Measurements from ENCODE around the gene CCDC157. TPM values are rescaled to one million over a fixed set of nuclear protein-coding genes. Genes with fewer than 3 reads are reported as not detected.

Gene CCDC157
- total RNA-seq, 4 donors from 2014 or later, result 1.4 to 5.2 (median 3.3) TPM

DNA sequence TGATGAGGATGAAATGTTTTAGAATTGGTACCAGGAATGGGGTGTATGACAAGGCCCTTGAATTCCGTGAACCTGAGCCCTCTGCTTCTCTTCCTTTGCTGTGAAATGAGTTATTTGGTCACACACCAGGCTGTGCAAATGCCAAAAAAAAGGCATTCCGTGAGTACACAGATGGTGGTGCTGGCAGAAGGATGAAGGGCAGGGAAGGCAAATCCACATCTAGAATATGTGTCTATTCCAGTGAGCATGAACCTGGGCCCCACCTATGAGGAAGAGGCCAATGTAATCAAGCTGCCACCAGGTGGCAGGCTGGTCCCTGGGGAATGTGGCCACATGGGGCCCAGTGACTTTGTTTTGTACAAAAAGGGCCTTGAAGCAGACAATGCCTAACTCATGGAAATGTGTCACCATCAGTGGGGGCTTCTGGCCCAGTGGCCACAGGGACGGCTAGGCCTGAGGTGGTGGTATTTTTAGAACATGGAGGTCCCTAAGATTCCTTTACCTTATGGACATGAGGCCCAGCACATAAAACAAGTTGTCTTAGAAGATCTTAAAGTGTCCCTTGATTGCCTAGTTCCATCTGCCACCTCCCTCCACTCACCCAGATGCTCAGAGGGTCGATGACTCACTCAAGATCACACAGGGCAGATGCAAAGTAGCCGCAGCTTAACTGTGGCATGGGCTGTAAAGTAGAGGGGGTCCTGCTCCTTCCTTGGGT lies 34.3 kb downstream of the CCDC157 start:
- intact Hi-C loops (cut with DNase I; ENCODE audit: low total_unique reads) (loop anchor here (2.0 kb wide), 1 partner anchor 94 kb away; no protein-coding TSS in a partner anchor), in situ Hi-C loops (cut with MboI; ENCODE audit: low pct_ligation_motif_present in 1 of 4, low pct_unique_long_range_greater_than_20kb in 1 of 4, low sequenced_read_pairs in 3 of 4) (loop anchor here (5.0 to 25.0 kb wide), 5 partner anchors 91 to 279 kb away; partner anchors contain the start of genes CASTOR1 (in 1 of the 4) and OSM (in 1 of the 4))
- Histone ChIP-seq H3K36me3 (no peaks in the 10 kb centered on the region), H3K27ac (no peak overlapping the region), H3K4me1 (peaks cover 6 to 11% (median 10%) of the 10 kb centered on the region in 4 donors), H3K4me3 (no peak overlapping the region), H3K27me3 (no peaks in the 10 kb centered on the region), H3K9me3 (no peaks in the 10 kb centered on the region)
- peak; percentile 82 for DNase-seq
- 51 to 100% methylated on average over 1 to 5 of the region's 5 CpGs for WGBS, 2 donors (ENCODE audit: low coverage in 1 of 2)
- no peak for TF ChIP-seq POLR2A (IDR thresholded peaks at IDR 0.05)
- TF ChIP-seq EP300 (IDR thresholded peaks at IDR 0.05; ENCODE audit: low read depth), result no peak
- TF ChIP-seq, protein P1, sequence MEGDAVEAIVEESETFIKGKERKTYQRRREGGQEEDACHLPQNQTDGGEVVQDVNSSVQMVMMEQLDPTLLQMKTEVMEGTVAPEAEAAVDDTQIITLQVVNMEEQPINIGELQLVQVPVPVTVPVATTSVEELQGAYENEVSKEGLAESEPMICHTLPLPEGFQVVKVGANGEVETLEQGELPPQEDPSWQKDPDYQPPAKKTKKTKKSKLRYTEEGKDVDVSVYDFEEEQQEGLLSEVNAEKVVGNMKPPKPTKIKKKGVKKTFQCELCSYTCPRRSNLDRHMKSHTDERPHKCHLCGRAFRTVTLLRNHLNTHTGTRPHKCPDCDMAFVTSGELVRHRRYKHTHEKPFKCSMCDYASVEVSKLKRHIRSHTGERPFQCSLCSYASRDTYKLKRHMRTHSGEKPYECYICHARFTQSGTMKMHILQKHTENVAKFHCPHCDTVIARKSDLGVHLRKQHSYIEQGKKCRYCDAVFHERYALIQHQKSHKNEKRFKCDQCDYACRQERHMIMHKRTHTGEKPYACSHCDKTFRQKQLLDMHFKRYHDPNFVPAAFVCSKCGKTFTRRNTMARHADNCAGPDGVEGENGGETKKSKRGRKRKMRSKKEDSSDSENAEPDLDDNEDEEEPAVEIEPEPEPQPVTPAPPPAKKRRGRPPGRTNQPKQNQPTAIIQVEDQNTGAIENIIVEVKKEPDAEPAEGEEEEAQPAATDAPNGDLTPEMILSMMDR (IDR thresholded peaks at IDR 0.05), result peak; percentile 76 to 90 (median 82)
- TF ChIP-seq POLR2AphosphoS5 (IDR thresholded peaks at IDR 0.05), result no peak

DNA sequence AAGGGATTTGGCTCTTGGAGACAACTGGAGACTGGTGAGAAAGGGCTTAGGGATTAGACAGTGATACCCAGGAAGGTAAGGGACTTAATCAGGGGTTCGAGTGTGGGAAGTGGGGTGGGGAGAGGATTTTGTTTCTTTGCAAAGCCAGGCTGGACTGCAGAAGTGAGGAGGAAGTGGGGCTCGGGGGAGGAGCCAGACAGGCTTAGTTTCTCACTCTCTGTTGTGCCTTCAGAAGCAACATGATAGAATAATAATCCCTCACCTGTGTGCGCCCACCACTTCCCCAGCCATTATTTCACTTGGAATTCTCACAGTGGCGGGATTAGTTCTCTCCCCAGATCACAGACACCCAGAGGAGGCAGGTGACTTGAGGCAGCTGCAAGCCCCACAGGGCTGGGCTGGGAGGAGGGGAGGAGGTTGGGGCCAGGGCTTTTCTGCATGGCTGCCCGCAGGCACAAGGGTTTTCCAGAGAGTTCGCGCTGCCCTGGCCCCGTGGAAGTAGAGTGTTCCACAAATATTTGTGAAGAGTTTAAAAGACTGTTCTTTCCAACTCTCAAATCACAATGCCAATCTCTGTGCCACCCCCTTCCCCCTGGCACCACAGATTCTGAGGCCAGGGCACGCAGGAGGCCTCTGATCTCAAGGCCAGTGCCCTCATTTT lies 36.0 kb downstream of the CCDC157 start:
- WGBS, 2 donors (ENCODE audit: low coverage in 1 of 2), result 75% methylated on average over 9 of the region's 9 CpGs; no CpG with 5 or more reads in 1 of the 2 donors
- intact Hi-C loops (cut with DNase I; ENCODE audit: low total_unique reads), result no loop called here

DNA sequence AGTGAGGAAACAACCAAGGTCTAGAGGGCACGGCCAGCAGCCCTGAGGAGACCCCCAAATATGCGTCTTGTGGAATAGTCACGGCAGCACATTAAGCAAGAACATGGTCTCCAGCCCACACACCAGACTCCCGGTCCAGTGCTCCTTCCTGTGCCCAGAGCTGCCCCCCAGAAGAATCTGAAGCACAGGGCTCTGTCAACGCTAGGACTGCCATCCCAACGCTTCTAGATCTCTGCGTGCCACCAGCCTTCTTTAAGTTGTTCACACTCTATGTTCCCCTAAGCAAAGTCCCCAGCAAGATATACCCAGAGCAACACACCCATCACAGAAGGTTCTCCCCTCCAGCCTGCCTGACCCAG lies 36.5 kb downstream of the CCDC157 start:
- Histone ChIP-seq H3K27ac (no peak overlapping the region), H3K4me3 (no peak overlapping the region), H3K4me1 (peaks cover 3 to 20% (median 17%) of the 10 kb centered on the region in 4 donors), H3K27me3 (peaks cover 14% of the 10 kb centered on the region), H3K9me3 (no peaks in the 10 kb centered on the region), H3K36me3 (no peaks in the 10 kb centered on the region)
- in situ Hi-C loops (cut with MboI; ENCODE audit: low pct_ligation_motif_present in 1 of 4, low pct_unique_long_range_greater_than_20kb in 1 of 4, low sequenced_read_pairs in 3 of 4), result loop anchor here (5.0 to 25.0 kb wide), 5 partner anchors 89 to 281 kb away; partner anchors contain the start of genes CASTOR1 (in 1 of the 4) and OSM (in 1 of the 4)
- TF ChIP-seq POLR2A (IDR thresholded peaks at IDR 0.05) (no peak), POLR2AphosphoS5 (IDR thresholded peaks at IDR 0.05) (no peak), EP300 (IDR thresholded peaks at IDR 0.05; ENCODE audit: low read depth) (no peak)
- TF ChIP-seq, protein P1 (IDR thresholded peaks at IDR 0.05), result no peak
- intact Hi-C loops (cut with DNase I; ENCODE audit: low total_unique reads), result no loop called here
- WGBS, 2 donors (ENCODE audit: low coverage in 1 of 2), result 76% methylated on average over 7 of the region's 7 CpGs; no CpG with 5 or more reads in 1 of the 2 donors
- no peak for DNase-seq

More for the DNA sequence above, 36.0 kb downstream of the CCDC157 start:
- Histone ChIP-seq H3K4me1 (peaks cover 3 to 16% (median 15%) of the 10 kb centered on the region in 4 donors), H3K36me3 (no peaks in the 10 kb centered on the region), H3K27me3 (peaks cover 9% of the 10 kb centered on the region), H3K4me3 (no peak overlapping the region), H3K9me3 (no peaks in the 10 kb centered on the region), H3K27ac (no peak overlapping the region)
- in situ Hi-C loops (cut with MboI; ENCODE audit: low pct_ligation_motif_present in 1 of 4, low pct_unique_long_range_greater_than_20kb in 1 of 4, low sequenced_read_pairs in 3 of 4), result loop anchor here (5.0 to 25.0 kb wide), 5 partner anchors 90 to 280 kb away; partner anchors contain the start of genes CASTOR1 (in 1 of the 4) and OSM (in 1 of the 4)
- DNase-seq, result no peak
- TF ChIP-seq, protein P1 (IDR thresholded peaks at IDR 0.05), result no peak
- TF ChIP-seq POLR2A (IDR thresholded peaks at IDR 0.05) (no peak), POLR2AphosphoS5 (IDR thresholded peaks at IDR 0.05) (no peak), EP300 (IDR thresholded peaks at IDR 0.05; ENCODE audit: low read depth) (no peak)

DNA sequence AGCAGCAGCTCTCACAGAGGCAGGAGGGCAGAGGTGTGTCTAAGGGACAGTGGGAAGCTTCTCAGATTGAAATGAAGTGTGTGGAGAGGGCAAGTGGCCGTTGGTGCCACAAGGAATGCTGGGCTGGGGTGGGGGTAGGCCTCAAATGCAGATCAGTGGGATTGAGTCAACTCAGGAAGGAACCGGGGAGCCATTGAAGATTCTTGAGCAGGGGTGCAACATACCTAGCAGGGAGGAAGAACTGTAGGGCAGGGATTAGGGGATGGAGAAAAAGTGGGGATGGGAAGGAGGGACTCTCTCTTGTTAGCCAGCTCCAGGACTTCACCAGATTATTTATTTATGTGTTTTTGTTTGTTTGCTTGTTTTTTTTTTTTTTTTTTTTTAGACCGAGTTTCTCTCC lies 37.1 kb downstream of the CCDC157 start:
- DNase-seq, result no peak
- WGBS, 2 donors (ENCODE audit: low coverage in 1 of 2), result 40 to 80% methylated on average over 1 to 3 of the region's 3 CpGs
- TF ChIP-seq, protein P1 (IDR thresholded peaks at IDR 0.05), result no peak
- in situ Hi-C loops (cut with MboI; ENCODE audit: low pct_ligation_motif_present in 1 of 4, low pct_unique_long_range_greater_than_20kb in 1 of 4, low sequenced_read_pairs in 3 of 4), result loop anchor here (5.0 to 25.0 kb wide), 5 partner anchors 88 to 282 kb away; partner anchors contain the start of genes CASTOR1 (in 1 of the 4) and OSM (in 1 of the 4)
- intact Hi-C loops (cut with DNase I; ENCODE audit: low total_unique reads), result no loop called here
- Histone ChIP-seq H3K4me3 (no peak overlapping the region), H3K36me3 (no peaks in the 10 kb centered on the region), H3K4me1 (peaks cover 3 to 24% (median 17%) of the 10 kb centered on the region in 4 donors), H3K27me3 (peaks cover 16% of the 10 kb centered on the region), H3K27ac (no peak overlapping the region), H3K9me3 (no peaks in the 10 kb centered on the region)

Measured in transverse colon (tissue), 4 donors.